ENCODE data around the gene KRTAP10-4.

GRCh38 chr21:44542716-44543115 lies 30.8 kb upstream of the KRTAP10-4 start:
- TF ChIP-seq POLR2AphosphoS5 (IDR thresholded peaks at IDR 0.05; ENCODE audit: low read depth, low read length) (no peak), TAF1 (IDR thresholded peaks at IDR 0.05; ENCODE audit: borderline replicate concordance, insufficient read depth, low read length) (no peak), SIN3A (IDR thresholded peaks at IDR 0.05; ENCODE audit: borderline replicate concordance, insufficient read depth, low read length) (no peak), REST (IDR thresholded peaks at IDR 0.05; ENCODE audit: insufficient read depth in 1 of 2, low read depth in 2 of 2, low read length in 2 of 2) (no peak)
